ENCODE measurements around the gene ARHGAP15.

ARHGAP15 gene

GRCh38 chr2:143128681-143129580 lies at the start of gene ARHGAP15:
Gene ARHGAP15 (plus strand): TSS chr2:143129419.
- Histone ChIP-seq H3K4me1 (ENCODE audit: insufficient read depth, low read length, severe bottlenecking) (peaks cover 43% of the 10 kb centered on the region), H2AFZ (ENCODE audit: low read length) (peak within 1 kb of the TSS; percentile 70), H3K9ac (ENCODE audit: low read length) (peak within 1 kb of the TSS; percentile 89), H3F3A (ENCODE audit: insufficient read depth, low read length) (no peaks in the 10 kb centered on the region; the same call in 1 of the 2 replicates), H3K36me3 (ENCODE audit: insufficient read depth, low read length) (peaks cover 8% of the 10 kb centered on the region), H3K4me3 (ENCODE audit: low read depth, low read length, poor library complexity, severe bottlenecking) (peak within 1 kb of the TSS; percentile 82), H3K79me2 (ENCODE audit: insufficient read depth, low read length) (peaks cover 48% of the 10 kb centered on the region), H3K9me3 (ENCODE audit: low read length) (no peaks in the 10 kb centered on the region), H3K4me2 (ENCODE audit: low read length) (peak within 1 kb of the TSS; percentile 92), H3K27me3 (ENCODE audit: insufficient read depth, low read length) (no peaks in the 10 kb centered on the region), H3K9me2 (ENCODE audit: low read depth, low read length) (no peaks in the 10 kb centered on the region), H4K20me1 (ENCODE audit: insufficient read depth, low read length) (no peaks in the 10 kb centered on the region), H3K27ac (ENCODE audit: low read depth, low read length, poor library complexity, severe bottlenecking) (peak within 1 kb of the TSS; percentile 97)
- TF ChIP-seq EZH2 (IDR thresholded peaks at IDR 0.05; ENCODE audit: borderline replicate concordance, low read length) (no peak), CTCF (IDR thresholded peaks at IDR 0.05; ENCODE audit: low read length) (peak; percentile 53)

DNA sequence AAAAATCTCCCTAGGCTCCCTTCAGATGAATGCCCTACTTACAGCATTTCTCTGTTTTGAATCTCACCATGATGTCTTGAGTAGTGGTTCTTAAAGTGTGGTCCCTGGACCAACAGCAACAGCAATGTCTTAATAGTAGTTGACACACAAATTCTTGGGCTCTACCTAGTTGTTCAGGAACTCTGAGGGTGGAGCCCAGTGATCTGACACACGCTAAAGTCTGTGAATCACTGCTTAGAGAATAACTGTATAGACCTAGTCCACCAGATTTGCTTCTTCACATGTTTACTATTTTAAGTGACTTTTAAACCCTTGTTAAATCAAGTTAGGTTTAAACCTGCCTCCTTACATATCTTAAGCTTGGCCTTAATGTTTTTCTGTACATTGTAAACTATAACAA lies 47.6 kb upstream of the ARHGAP15 start:
- H3K36me3 ChIP-seq (ENCODE audit: insufficient read depth, low read length): no peaks in the 10 kb centered on the region
- H2AFZ ChIP-seq (ENCODE audit: low read length): no peak overlapping the region
- H3K27me3 ChIP-seq (ENCODE audit: insufficient read depth, low read length): no peaks in the 10 kb centered on the region
- no peaks in the 10 kb centered on the region for H4K20me1 ChIP-seq (ENCODE audit: insufficient read depth, low read length)
- no peak overlapping the region for H3K9ac ChIP-seq (ENCODE audit: low read length)
- H3K27ac ChIP-seq (ENCODE audit: low read depth, low read length, poor library complexity, severe bottlenecking): no peak overlapping the region
- H3K4me1 ChIP-seq (ENCODE audit: insufficient read depth, low read length, severe bottlenecking): no peaks in the 10 kb centered on the region
- no peaks in the 10 kb centered on the region for H3K9me3 ChIP-seq (ENCODE audit: low read length)
- H3K79me2 ChIP-seq (ENCODE audit: insufficient read depth, low read length): no peaks in the 10 kb centered on the region
- H3K9me2 ChIP-seq (ENCODE audit: low read depth, low read length): no peaks in the 10 kb centered on the region
- TF ChIP-seq CTCF (IDR thresholded peaks at IDR 0.05; ENCODE audit: low read length) (no peak), EZH2 (IDR thresholded peaks at IDR 0.05; ENCODE audit: borderline replicate concordance, low read length) (no peak)
- H3F3A ChIP-seq (ENCODE audit: insufficient read depth, low read length): no peaks in the 10 kb centered on the region
- H3K4me3 ChIP-seq (ENCODE audit: low read depth, low read length, poor library complexity, severe bottlenecking): no peak overlapping the region
- no peak overlapping the region for H3K4me2 ChIP-seq (ENCODE audit: low read length)

GRCh38 chr2:143083636-143084035 lies 45.6 kb upstream of the ARHGAP15 start:
- no peak overlapping the region for H3K4me3 ChIP-seq (ENCODE audit: low read depth, low read length, poor library complexity, severe bottlenecking)
- no peaks in the 10 kb centered on the region for H3K27me3 ChIP-seq (ENCODE audit: insufficient read depth, low read length)
- H3K4me2 ChIP-seq (ENCODE audit: low read length): no peak overlapping the region

More at GRCh38 chr2:143083636-143084035, 45.6 kb upstream of the ARHGAP15 start:
- Histone ChIP-seq H3K79me2 (ENCODE audit: insufficient read depth, low read length) (no peaks in the 10 kb centered on the region), H3K36me3 (ENCODE audit: insufficient read depth, low read length) (no peaks in the 10 kb centered on the region), H3F3A (ENCODE audit: insufficient read depth, low read length) (no peaks in the 10 kb centered on the region), H3K9me2 (ENCODE audit: low read depth, low read length) (no peaks in the 10 kb centered on the region), H2AFZ (ENCODE audit: low read length) (no peak overlapping the region), H3K27ac (ENCODE audit: low read depth, low read length, poor library complexity, severe bottlenecking) (no peak overlapping the region), H4K20me1 (ENCODE audit: insufficient read depth, low read length) (no peaks in the 10 kb centered on the region), H3K9ac (ENCODE audit: low read length) (no peak overlapping the region), H3K9me3 (ENCODE audit: low read length) (no peaks in the 10 kb centered on the region), H3K4me1 (ENCODE audit: insufficient read depth, low read length, severe bottlenecking) (no peaks in the 10 kb centered on the region)
- TF ChIP-seq EZH2 (IDR thresholded peaks at IDR 0.05; ENCODE audit: borderline replicate concordance, low read length) (no peak), CTCF (IDR thresholded peaks at IDR 0.05; ENCODE audit: low read length) (no peak)
